IPS-18c (cell line): Measurements from ENCODE around the gene EHBP1L1.
A peak's percentile ranks its signal among the peaks of the same experiment; 100 is the strongest.

Source experiments
- H3K4me3 ChIP-seq: 2 replicates; pipeline ENCODE4 v1.7.0; 2013; ENCODE audit warnings: low read depth, mild to moderate bottlenecking, low read length, moderate library complexity; ENCODE audit not compliant: insufficient read depth
- H3K9me3 ChIP-seq: one replicate; pipeline ENCODE4 v1.6.1; 2013; ENCODE audit warnings: mild to moderate bottlenecking, low read length, moderate library complexity; ENCODE audit not compliant: control insufficient read depth, insufficient read depth

Gene EHBP1L1

GRCh38 chr11:65584106-65584505, 8.3 kb downstream of the EHBP1L1 start:
- H3K9me3 ChIP-seq: peaks cover 2% of the 10 kb centered on the region

GRCh38 chr11:65584723-65585171, 8.9 kb downstream of the EHBP1L1 start:
- no peak overlapping the region for H3K4me3 ChIP-seq
- peaks cover 2% of the 10 kb centered on the region for H3K9me3 ChIP-seq

More at GRCh38 chr11:65584106-65584505, 8.3 kb downstream of the EHBP1L1 start:
- peak overlapping the region; percentile 24 for H3K4me3 ChIP-seq

- no peak overlapping the region for H3K4me3 ChIP-seq
- peaks cover under 1% of the 10 kb centered on the region for H3K9me3 ChIP-seq
Observed at GRCh38 chr11:65585396-65586246, 9.8 kb downstream of the EHBP1L1 start.

GRCh38 chr11:65586247-65586630, 10.4 kb downstream of the EHBP1L1 start:
- H3K9me3 ChIP-seq: no peaks in the 10 kb centered on the region

GRCh38 chr11:65586676-65587075, 10.8 kb downstream of the EHBP1L1 start:
- Histone ChIP-seq H3K4me3 (no peak overlapping the region), H3K9me3 (no peaks in the 10 kb centered on the region)

More at GRCh38 chr11:65586247-65586630, 10.4 kb downstream of the EHBP1L1 start:
- no peak overlapping the region for H3K4me3 ChIP-seq

- no peaks in the 10 kb centered on the region for H3K9me3 ChIP-seq
- H3K4me3 ChIP-seq: no peak overlapping the region
Observed at GRCh38 chr11:65588199-65589054, 12.6 kb downstream of the EHBP1L1 start.

- no peaks in the 10 kb centered on the region for H3K9me3 ChIP-seq
- no peak overlapping the region for H3K4me3 ChIP-seq
Observed at GRCh38 chr11:65589444-65590239, 13.8 kb downstream of the EHBP1L1 start.

GRCh38 chr11:65590240-65590738, 14.4 kb downstream of the EHBP1L1 start:
- peaks cover 2% of the 10 kb centered on the region for H3K9me3 ChIP-seq
- H3K4me3 ChIP-seq: no peak overlapping the region

GRCh38 chr11:65591939-65592857, 16.3 kb downstream of the EHBP1L1 start:
- Histone ChIP-seq H3K9me3 (peaks cover 2% of the 10 kb centered on the region), H3K4me3 (peak overlapping the region; percentile 65)

GRCh38 chr11:65592858-65593517, 17.1 kb downstream of the EHBP1L1 start:
- peaks cover 2% of the 10 kb centered on the region for H3K9me3 ChIP-seq
- H3K4me3 ChIP-seq: peak overlapping the region; percentile 65

- Histone ChIP-seq H3K4me3 (no peak overlapping the region), H3K9me3 (peaks cover 2% of the 10 kb centered on the region)
Observed at GRCh38 chr11:65593518-65594414, 17.9 kb downstream of the EHBP1L1 start.

GRCh38 chr11:65595131-65595530, 19.3 kb downstream of the EHBP1L1 start:
- H3K4me3 ChIP-seq: no peak overlapping the region

GRCh38 chr11:65595543-65596281, 19.9 kb downstream of the EHBP1L1 start, which contains the start of gene KCNK7:
Gene KCNK7 (minus strand): TSS chr11:65595800. CDS start chr11:65595772, 28 bp downstream.
- H3K4me3 ChIP-seq: no peak within 1 kb of the TSS
- H3K9me3 ChIP-seq: peaks cover 2% of the 10 kb centered on the region

More at GRCh38 chr11:65595131-65595530, 19.3 kb downstream of the EHBP1L1 start:
- peaks cover 2% of the 10 kb centered on the region for H3K9me3 ChIP-seq

GRCh38 chr11:65596520-65596919, 20.7 kb downstream of the EHBP1L1 start:
- no peak overlapping the region for H3K4me3 ChIP-seq
- peaks cover 2% of the 10 kb centered on the region for H3K9me3 ChIP-seq
